GM23338 (cell line): ENCODE measurements around the gene NCBP1. TPM values are rescaled to one million over a fixed set of nuclear protein-coding genes. Genes with fewer than 3 reads are reported as not detected.

Experiments
- ATAC-seq: fragments of 200-7000 bp; cut with Tn5 transposase; 3 replicates; pipeline ENCODE4 v1.9.1; 2020
- DNase-seq: peaks from one replicate; pipeline ENCODE4 v3.0.0-alpha.2; 2015; ENCODE audit warnings: low spot score
- H2AFZ ChIP-seq: fragments of 200-600 bp; sonication (generic); 2 replicates; pipeline ENCODE4 v1.8.0; 2016; ENCODE audit warnings: antibody characterized with exemption, mild to moderate bottlenecking, moderate library complexity
- H3F3A ChIP-seq: fragments of 200-600 bp; sonication (generic); replicated peaks from 2 replicates; pipeline ENCODE4 v1.8.0; 2017; ENCODE audit warnings: antibody characterized with exemption, mixed run types, low read depth
- H3K27ac ChIP-seq: fragments of 200-600 bp; sonication (generic); 2 replicates; pipeline ENCODE4 v1.6.1; 2016; ENCODE audit warnings: low read depth
- H3K27me3 ChIP-seq: fragments of 200-600 bp; sonication (generic); 2 replicates; pipeline ENCODE4 v1.8.0; 2016; ENCODE audit warnings: mild to moderate bottlenecking, mixed run types, moderate library complexity; ENCODE audit not compliant: insufficient read depth
- H3K36me3 ChIP-seq: fragments of 200-600 bp; sonication (generic); 2 replicates; pipeline ENCODE4 v1.8.0; 2016; ENCODE audit warnings: mild to moderate bottlenecking; ENCODE audit not compliant: insufficient read depth
- H3K4me1 ChIP-seq: fragments of 200-600 bp; sonication (generic); 2 replicates; pipeline ENCODE4 v1.8.0; 2016; ENCODE audit warnings: mild to moderate bottlenecking, moderate library complexity; ENCODE audit not compliant: insufficient read depth
- H3K4me2 ChIP-seq: fragments of 200-600 bp; sonication (generic); 2 replicates; pipeline ENCODE4 v1.7.1; 2017; ENCODE audit warnings: mixed run types
- H3K4me3 ChIP-seq: fragments of 200-600 bp; sonication (generic); 2 replicates; pipeline ENCODE4 v1.6.1; 2016; ENCODE audit warnings: mixed run types
- H3K79me2 ChIP-seq: fragments of 200-600 bp; sonication (generic); replicated peaks from 2 replicates; pipeline ENCODE4 v1.8.0; 2017; ENCODE audit warnings: mild to moderate bottlenecking; ENCODE audit not compliant: insufficient read depth
- H3K9me2 ChIP-seq: fragments of 200-600 bp; sonication (generic); 2 replicates; pipeline ENCODE4 v1.8.0; 2017; ENCODE audit not compliant: insufficient read depth
- H4K20me1 ChIP-seq: fragments of 200-600 bp; sonication (generic); replicated peaks from 2 replicates; pipeline ENCODE4 v1.8.0; 2017; ENCODE audit warnings: mild to moderate bottlenecking; ENCODE audit not compliant: insufficient read depth
- H3K27ac Mint-ChIP-seq: 2 replicates; pipeline ENCODE4 v1.8.0; 2020; ENCODE audit warnings: inconsistent platforms, mild to moderate bottlenecking, moderate library complexity, mixed read lengths
- H3K27me3 Mint-ChIP-seq: 3 replicates; pipeline ENCODE4 v1.8.0; 2022; ENCODE audit warnings: low read depth, mild to moderate bottlenecking, moderate library complexity, mixed read lengths, inconsistent platforms; ENCODE audit not compliant: insufficient read depth, poor library complexity
- H3K36me3 Mint-ChIP-seq: 3 replicates; pipeline ENCODE4 v1.8.0; 2021; ENCODE audit warnings: low read depth, mild to moderate bottlenecking, inconsistent platforms, moderate library complexity, mixed read lengths
- H3K4me1 Mint-ChIP-seq: 3 replicates; pipeline ENCODE4 v1.8.0; 2020; ENCODE audit warnings: mild to moderate bottlenecking, inconsistent platforms, mixed read lengths
- H3K4me3 Mint-ChIP-seq: 3 replicates; pipeline ENCODE4 v1.8.0; 2021; ENCODE audit warnings: moderate library complexity, mild to moderate bottlenecking, inconsistent platforms, mixed read lengths
- H3K9me3 Mint-ChIP-seq: 3 replicates; pipeline ENCODE4 v1.8.0; 2020; ENCODE audit warnings: moderate library complexity, mild to moderate bottlenecking, inconsistent platforms, mixed read lengths
- EZH2 ChIP-seq: fragments of 200-600 bp; sonication (generic); IDR thresholded peaks from one replicate; pipeline ENCODE4 v1.8.0; 2017; ENCODE audit warnings: antibody characterized with exemption, mild to moderate bottlenecking, low read depth; ENCODE audit not compliant: unreplicated experiment
- EZH2phosphoT487 ChIP-seq: fragments of 200-600 bp; sonication (generic); IDR thresholded peaks from one replicate; pipeline ENCODE4 v1.8.1; 2018; ENCODE audit warnings: antibody characterized with exemption; ENCODE audit not compliant: unreplicated experiment
- JUNB ChIP-seq: IDR thresholded peaks from one replicate; pipeline ENCODE4 v1.6.1; 2016; ENCODE audit warnings: antibody characterized with exemption; ENCODE audit not compliant: unreplicated experiment
- NANOG ChIP-seq: IDR thresholded peaks from 2 replicates; pipeline ENCODE4 v1.6.1; 2016; ENCODE audit warnings: antibody characterized with exemption, borderline replicate concordance
- POLR2AphosphoS5 ChIP-seq: IDR thresholded peaks from 2 replicates; pipeline ENCODE4 v1.6.1; 2016; ENCODE audit warnings: antibody characterized with exemption, low read depth
- STAT1 ChIP-seq: IDR thresholded peaks from one replicate; pipeline ENCODE4 v1.6.1; 2016; ENCODE audit warnings: antibody characterized with exemption; ENCODE audit not compliant: unreplicated experiment
- ZNF114 ChIP-seq: fragments of 250-450 bp; sonication (Bioruptor Pico); IDR thresholded peaks from 2 replicates; pipeline ENCODE4 v1.5.0; 2020; ENCODE audit warnings: mild to moderate bottlenecking, moderate library complexity
- ZNF331 ChIP-seq: fragments of 250-450 bp; sonication (Bioruptor Pico); IDR thresholded peaks from 2 replicates; pipeline ENCODE4 v1.5.0; 2020; ENCODE audit warnings: low read depth, mild to moderate bottlenecking, moderate library complexity
- polyA plus RNA-seq: library from polyadenylated mRNA; unstranded; fragments of >200 nt; fragmentation: Nextera tagmentation; extraction: Ambion mirVana; gene quantifications from 2 replicates; pipeline ENCODE4 v1.2.1, GENCODE V29; 2016
- total RNA-seq: library from RNA; depleted of rRNA; stranded (reverse); fragments of >200 nt; shearing (Covaris generic); gene quantifications from 2 replicates; pipeline ENCODE4 v1.2.3, GENCODE V29; 2014
- TF ChIP-seq, protein P1 (sequence below), 2 experiments: fragments of 200-600 bp in 1 of 2; sonication (generic) in 1 of 2; conservative IDR thresholded peaks; 2 replicates each; pipeline versions ENCODE4 v1.5.1 to v1.6.1; 2016 to 2017; ENCODE audit warnings: antibody characterized with exemption in 2 of 2, low read depth in 2 of 2, mild to moderate bottlenecking in 2 of 2, moderate library complexity in 1 of 2
- TF ChIP-seq, protein P2 (sequence below): IDR thresholded peaks from 2 replicates; pipeline ENCODE4 v1.6.1; 2016; ENCODE audit warnings: antibody characterized with exemption
- TF ChIP-seq, protein P3 (sequence below): fragments of 250-450 bp; sonication (Bioruptor Pico); IDR thresholded peaks from 2 replicates; pipeline ENCODE4 v1.5.0; 2020; ENCODE audit warnings: mild to moderate bottlenecking, moderate library complexity
- TF ChIP-seq, protein P4 (sequence below): IDR thresholded peaks from one replicate; pipeline ENCODE4 v1.6.1; 2018; ENCODE audit warnings: antibody characterized with exemption; ENCODE audit not compliant: unreplicated experiment

The NCBP1 gene
- total and polyA plus RNA-seq, 2 experiments from 2014 or later: 43.9 to 60.2 TPM

DNA sequence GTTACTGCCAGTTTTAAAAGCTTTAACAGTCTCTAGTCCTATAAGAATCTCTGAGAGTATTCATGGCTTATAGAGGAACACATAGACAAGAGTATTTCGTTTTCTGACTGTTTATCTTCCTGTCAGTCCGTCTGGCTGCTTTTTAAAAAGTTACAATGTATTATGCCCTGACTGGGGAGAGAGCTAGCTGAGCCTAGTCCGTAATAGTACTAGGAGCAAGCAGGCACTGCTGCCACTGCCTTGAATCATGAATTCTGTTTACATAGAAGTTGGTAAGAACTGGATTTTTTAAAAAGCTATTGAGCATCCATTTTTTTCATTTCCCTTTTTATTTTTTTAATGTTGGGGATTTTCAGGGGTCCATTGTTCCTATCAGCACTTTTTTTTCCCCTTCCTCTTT is 37.0 kb downstream of the NCBP1 start:
- no peaks in the 10 kb centered on the region for H3K79me2 ChIP-seq
- Mint-ChIP-seq H3K36me3 (peaks cover 78% of the 10 kb centered on the region), H3K4me1 (no peaks in the 10 kb centered on the region), H3K27me3 (no peaks in the 10 kb centered on the region), H3K9me3 (no peaks in the 10 kb centered on the region), H3K4me3 (no peak overlapping the region), H3K27ac (no peak overlapping the region)
- no peak overlapping the region for H3K4me3 ChIP-seq
- TF ChIP-seq EZH2 (no peak), ZNF331 (CRISPR knock-in tag) (no peak), NANOG (no peak), POLR2AphosphoS5 (no peak), JUNB (no peak), ZNF114 (no peak), EZH2phosphoT487 (no peak), STAT1 (no peak)
- TF ChIP-seq, protein P1, sequence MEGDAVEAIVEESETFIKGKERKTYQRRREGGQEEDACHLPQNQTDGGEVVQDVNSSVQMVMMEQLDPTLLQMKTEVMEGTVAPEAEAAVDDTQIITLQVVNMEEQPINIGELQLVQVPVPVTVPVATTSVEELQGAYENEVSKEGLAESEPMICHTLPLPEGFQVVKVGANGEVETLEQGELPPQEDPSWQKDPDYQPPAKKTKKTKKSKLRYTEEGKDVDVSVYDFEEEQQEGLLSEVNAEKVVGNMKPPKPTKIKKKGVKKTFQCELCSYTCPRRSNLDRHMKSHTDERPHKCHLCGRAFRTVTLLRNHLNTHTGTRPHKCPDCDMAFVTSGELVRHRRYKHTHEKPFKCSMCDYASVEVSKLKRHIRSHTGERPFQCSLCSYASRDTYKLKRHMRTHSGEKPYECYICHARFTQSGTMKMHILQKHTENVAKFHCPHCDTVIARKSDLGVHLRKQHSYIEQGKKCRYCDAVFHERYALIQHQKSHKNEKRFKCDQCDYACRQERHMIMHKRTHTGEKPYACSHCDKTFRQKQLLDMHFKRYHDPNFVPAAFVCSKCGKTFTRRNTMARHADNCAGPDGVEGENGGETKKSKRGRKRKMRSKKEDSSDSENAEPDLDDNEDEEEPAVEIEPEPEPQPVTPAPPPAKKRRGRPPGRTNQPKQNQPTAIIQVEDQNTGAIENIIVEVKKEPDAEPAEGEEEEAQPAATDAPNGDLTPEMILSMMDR (conservative IDR thresholded peaks at IDR 0.05; ENCODE audit: low read depth in 2 of 2): no peak
- TF ChIP-seq, protein P2, sequence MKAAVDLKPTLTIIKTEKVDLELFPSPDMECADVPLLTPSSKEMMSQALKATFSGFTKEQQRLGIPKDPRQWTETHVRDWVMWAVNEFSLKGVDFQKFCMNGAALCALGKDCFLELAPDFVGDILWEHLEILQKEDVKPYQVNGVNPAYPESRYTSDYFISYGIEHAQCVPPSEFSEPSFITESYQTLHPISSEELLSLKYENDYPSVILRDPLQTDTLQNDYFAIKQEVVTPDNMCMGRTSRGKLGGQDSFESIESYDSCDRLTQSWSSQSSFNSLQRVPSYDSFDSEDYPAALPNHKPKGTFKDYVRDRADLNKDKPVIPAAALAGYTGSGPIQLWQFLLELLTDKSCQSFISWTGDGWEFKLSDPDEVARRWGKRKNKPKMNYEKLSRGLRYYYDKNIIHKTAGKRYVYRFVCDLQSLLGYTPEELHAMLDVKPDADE: no peak
- TF ChIP-seq, protein P3, sequence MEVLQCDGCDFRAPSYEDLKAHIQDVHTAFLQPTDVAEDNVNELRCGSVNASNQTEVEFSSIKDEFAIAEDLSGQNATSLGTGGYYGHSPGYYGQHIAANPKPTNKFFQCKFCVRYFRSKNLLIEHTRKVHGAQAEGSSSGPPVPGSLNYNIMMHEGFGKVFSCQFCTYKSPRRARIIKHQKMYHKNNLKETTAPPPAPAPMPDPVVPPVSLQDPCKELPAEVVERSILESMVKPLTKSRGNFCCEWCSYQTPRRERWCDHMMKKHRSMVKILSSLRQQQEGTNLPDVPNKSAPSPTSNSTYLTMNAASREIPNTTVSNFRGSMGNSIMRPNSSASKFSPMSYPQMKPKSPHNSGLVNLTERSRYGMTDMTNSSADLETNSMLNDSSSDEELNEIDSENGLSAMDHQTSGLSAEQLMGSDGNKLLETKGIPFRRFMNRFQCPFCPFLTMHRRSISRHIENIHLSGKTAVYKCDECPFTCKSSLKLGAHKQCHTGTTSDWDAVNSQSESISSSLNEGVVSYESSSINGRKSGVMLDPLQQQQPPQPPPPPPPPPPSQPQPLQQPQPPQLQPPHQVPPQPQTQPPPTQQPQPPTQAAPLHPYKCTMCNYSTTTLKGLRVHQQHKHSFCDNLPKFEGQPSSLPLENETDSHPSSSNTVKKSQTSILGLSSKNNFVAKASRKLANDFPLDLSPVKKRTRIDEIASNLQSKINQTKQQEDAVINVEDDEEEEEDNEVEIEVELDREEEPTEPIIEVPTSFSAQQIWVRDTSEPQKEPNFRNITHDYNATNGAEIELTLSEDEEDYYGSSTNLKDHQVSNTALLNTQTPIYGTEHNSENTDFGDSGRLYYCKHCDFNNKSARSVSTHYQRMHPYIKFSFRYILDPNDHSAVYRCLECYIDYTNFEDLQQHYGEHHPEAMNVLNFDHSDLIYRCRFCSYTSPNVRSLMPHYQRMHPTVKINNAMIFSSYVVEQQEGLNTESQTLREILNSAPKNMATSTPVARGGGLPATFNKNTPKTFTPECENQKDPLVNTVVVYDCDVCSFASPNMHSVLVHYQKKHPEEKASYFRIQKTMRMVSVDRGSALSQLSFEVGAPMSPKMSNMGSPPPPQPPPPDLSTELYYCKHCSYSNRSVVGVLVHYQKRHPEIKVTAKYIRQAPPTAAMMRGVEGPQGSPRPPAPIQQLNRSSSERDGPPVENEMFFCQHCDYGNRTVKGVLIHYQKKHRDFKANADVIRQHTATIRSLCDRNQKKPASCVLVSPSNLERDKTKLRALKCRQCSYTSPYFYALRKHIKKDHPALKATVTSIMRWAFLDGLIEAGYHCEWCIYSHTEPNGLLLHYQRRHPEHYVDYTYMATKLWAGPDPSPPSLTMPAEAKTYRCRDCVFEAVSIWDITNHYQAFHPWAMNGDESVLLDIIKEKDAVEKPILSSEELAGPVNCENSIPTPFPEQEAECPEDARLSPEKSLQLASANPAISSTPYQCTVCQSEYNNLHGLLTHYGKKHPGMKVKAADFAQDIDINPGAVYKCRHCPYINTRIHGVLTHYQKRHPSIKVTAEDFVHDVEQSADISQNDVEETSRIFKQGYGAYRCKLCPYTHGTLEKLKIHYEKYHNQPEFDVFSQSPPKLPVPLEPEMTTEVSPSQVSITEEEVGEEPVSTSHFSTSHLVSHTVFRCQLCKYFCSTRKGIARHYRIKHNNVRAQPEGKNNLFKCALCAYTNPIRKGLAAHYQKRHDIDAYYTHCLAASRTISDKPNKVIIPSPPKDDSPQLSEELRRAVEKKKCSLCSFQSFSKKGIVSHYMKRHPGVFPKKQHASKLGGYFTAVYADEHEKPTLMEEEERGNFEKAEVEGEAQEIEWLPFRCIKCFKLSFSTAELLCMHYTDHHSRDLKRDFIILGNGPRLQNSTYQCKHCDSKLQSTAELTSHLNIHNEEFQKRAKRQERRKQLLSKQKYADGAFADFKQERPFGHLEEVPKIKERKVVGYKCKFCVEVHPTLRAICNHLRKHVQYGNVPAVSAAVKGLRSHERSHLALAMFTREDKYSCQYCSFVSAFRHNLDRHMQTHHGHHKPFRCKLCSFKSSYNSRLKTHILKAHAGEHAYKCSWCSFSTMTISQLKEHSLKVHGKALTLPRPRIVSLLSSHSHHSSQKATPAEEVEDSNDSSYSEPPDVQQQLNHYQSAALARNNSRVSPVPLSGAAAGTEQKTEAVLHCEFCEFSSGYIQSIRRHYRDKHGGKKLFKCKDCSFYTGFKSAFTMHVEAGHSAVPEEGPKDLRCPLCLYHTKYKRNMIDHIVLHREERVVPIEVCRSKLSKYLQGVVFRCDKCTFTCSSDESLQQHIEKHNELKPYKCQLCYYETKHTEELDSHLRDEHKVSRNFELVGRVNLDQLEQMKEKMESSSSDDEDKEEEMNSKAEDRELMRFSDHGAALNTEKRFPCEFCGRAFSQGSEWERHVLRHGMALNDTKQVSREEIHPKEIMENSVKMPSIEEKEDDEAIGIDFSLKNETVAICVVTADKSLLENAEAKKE (CRISPR knock-in tag): no peak
- TF ChIP-seq, protein P4, sequence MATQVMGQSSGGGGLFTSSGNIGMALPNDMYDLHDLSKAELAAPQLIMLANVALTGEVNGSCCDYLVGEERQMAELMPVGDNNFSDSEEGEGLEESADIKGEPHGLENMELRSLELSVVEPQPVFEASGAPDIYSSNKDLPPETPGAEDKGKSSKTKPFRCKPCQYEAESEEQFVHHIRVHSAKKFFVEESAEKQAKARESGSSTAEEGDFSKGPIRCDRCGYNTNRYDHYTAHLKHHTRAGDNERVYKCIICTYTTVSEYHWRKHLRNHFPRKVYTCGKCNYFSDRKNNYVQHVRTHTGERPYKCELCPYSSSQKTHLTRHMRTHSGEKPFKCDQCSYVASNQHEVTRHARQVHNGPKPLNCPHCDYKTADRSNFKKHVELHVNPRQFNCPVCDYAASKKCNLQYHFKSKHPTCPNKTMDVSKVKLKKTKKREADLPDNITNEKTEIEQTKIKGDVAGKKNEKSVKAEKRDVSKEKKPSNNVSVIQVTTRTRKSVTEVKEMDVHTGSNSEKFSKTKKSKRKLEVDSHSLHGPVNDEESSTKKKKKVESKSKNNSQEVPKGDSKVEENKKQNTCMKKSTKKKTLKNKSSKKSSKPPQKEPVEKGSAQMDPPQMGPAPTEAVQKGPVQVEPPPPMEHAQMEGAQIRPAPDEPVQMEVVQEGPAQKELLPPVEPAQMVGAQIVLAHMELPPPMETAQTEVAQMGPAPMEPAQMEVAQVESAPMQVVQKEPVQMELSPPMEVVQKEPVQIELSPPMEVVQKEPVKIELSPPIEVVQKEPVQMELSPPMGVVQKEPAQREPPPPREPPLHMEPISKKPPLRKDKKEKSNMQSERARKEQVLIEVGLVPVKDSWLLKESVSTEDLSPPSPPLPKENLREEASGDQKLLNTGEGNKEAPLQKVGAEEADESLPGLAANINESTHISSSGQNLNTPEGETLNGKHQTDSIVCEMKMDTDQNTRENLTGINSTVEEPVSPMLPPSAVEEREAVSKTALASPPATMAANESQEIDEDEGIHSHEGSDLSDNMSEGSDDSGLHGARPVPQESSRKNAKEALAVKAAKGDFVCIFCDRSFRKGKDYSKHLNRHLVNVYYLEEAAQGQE: no peak
- no peak overlapping the region for H3K27ac ChIP-seq
- peaks cover 56% of the 10 kb centered on the region for H3K36me3 ChIP-seq
- ATAC-seq (no peak), DNase-seq (no peak)
- no peak overlapping the region for H2AFZ ChIP-seq
- no peaks in the 10 kb centered on the region for H3K9me2 ChIP-seq
- H3K4me1 ChIP-seq: no peaks in the 10 kb centered on the region
- no peaks in the 10 kb centered on the region for H3K27me3 ChIP-seq
- H3F3A ChIP-seq: no peaks in the 10 kb centered on the region
- H4K20me1 ChIP-seq: 0 out of 2 replicates have a peak, but pooled peaks cover 2% of the 10 kb centered on the region
- H3K4me2 ChIP-seq: no peak overlapping the region
